Measurements from ENCODE around the gene ORMDL2.

DNA sequence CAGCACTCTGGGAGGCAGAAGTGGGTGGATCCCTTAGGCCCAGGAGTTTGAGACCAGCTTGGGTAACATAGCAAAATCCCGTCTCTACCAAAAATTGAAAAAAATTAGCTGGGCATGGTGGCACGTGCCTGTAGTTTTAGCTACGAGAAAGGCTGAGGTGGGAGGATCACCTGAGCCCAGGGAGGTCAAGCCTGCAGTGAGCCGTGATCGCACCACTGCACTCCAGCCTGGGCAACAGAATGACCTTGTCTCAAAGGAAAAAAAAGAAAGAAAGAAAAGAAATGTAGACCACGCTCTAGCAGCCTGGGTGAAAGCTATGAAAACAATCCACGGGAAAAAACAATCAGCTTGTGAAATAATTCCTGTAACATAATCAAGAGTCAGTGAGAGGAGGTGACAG, 29.3 kb upstream of the ORMDL2 start:
- TF ChIP-seq, protein P1, sequence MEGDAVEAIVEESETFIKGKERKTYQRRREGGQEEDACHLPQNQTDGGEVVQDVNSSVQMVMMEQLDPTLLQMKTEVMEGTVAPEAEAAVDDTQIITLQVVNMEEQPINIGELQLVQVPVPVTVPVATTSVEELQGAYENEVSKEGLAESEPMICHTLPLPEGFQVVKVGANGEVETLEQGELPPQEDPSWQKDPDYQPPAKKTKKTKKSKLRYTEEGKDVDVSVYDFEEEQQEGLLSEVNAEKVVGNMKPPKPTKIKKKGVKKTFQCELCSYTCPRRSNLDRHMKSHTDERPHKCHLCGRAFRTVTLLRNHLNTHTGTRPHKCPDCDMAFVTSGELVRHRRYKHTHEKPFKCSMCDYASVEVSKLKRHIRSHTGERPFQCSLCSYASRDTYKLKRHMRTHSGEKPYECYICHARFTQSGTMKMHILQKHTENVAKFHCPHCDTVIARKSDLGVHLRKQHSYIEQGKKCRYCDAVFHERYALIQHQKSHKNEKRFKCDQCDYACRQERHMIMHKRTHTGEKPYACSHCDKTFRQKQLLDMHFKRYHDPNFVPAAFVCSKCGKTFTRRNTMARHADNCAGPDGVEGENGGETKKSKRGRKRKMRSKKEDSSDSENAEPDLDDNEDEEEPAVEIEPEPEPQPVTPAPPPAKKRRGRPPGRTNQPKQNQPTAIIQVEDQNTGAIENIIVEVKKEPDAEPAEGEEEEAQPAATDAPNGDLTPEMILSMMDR (IDR thresholded peaks at IDR 0.05) = no peak
- TF ChIP-seq POLR2A (IDR thresholded peaks at IDR 0.05) (no peak), EP300 (IDR thresholded peaks at IDR 0.05) (no peak), POLR2AphosphoS5 (IDR thresholded peaks at IDR 0.05) (no peak)

All from sigmoid colon (tissue), 4 donors.